Smooth muscle cell (in vitro differentiated cells): ENCODE measurements around the gene ZNF385C. TPM values are rescaled to one million over a fixed set of nuclear protein-coding genes. Genes with fewer than 3 reads are reported as not detected.

ENCODE experiments used
- DNase-seq: peaks from one replicate; lab custom pipeline; 2025; ENCODE audit not compliant: unreplicated experiment; lab: John Stamatoyannopoulos, UW
- H2AFZ ChIP-seq: fragments of 200-600 bp; sonication (generic); 2 replicates; pipeline ENCODE4 v1.6.0; 2016; ENCODE audit warnings: antibody characterized with exemption, low read depth, mild to moderate bottlenecking
- H3F3A ChIP-seq: fragments of 200-600 bp; sonication (generic); 2 replicates; pipeline ENCODE4 v1.6.0; 2017; ENCODE audit warnings: antibody characterized with exemption, low read depth
- H3K27ac ChIP-seq: fragments of 200-600 bp; sonication (generic); 2 replicates; pipeline ENCODE4 v1.5.1; 2016; ENCODE audit warnings: low read depth, mild to moderate bottlenecking
- H3K27me3 ChIP-seq: fragments of 200-600 bp; sonication (generic); 2 replicates; pipeline ENCODE4 v1.6.1; 2016; ENCODE audit warnings: low read depth, mild to moderate bottlenecking
- H3K36me3 ChIP-seq: fragments of 200-600 bp; sonication (generic); 2 replicates; pipeline ENCODE4 v1.5.1; 2016; ENCODE audit warnings: low read depth
- H3K4me1 ChIP-seq: fragments of 200-600 bp; sonication (generic); 2 replicates; pipeline ENCODE4 v1.5.1; 2016; ENCODE audit warnings: low read depth
- H3K4me2 ChIP-seq: fragments of 200-600 bp; sonication (generic); 2 replicates; pipeline ENCODE4 v1.6.0; 2016; ENCODE audit warnings: mild to moderate bottlenecking
- H3K4me3 ChIP-seq: fragments of 200-600 bp; sonication (generic); 2 replicates; pipeline ENCODE4 v1.5.1; 2016; ENCODE audit warnings: mild to moderate bottlenecking
- H3K79me2 ChIP-seq: fragments of 200-600 bp; sonication (generic); 2 replicates; pipeline ENCODE4 v1.6.0; 2016; ENCODE audit warnings: low read depth, mild to moderate bottlenecking
- H3K9ac ChIP-seq: fragments of 200-600 bp; sonication (generic); 2 replicates; pipeline ENCODE4 v1.6.0; 2016; ENCODE audit warnings: low read depth
- H3K9me3 ChIP-seq: fragments of 200-600 bp; sonication (generic); replicated peaks from 2 replicates; pipeline ENCODE4 v1.5.1; 2016; ENCODE audit warnings: low read depth
- H4K20me1 ChIP-seq: fragments of 200-600 bp; sonication (generic); 2 replicates; pipeline ENCODE4 v1.6.0; 2016; ENCODE audit warnings: low read depth
- CTCF ChIP-seq: fragments of 200-600 bp; sonication (generic); IDR thresholded peaks from 2 replicates; pipeline ENCODE4 v1.5.1; 2017; ENCODE audit warnings: borderline replicate concordance, mild to moderate bottlenecking, antibody characterized with exemption; ENCODE audit not compliant: insufficient read depth, poor library complexity, severe bottlenecking
- WGBS: methylation state at CpG from one replicate; pipeline ENCODE4 v1.1.7; 2016; ENCODE audit warnings: low lambda C conversion rate; 5-methylcytosine and 5-hydroxymethylcytosine counted together
- polyA plus RNA-seq: library from polyadenylated mRNA; unstranded; fragments of >200 nt; fragmentation: Nextera tagmentation; extraction: Ambion mirVana; gene quantifications from 2 replicates; pipeline ENCODE4 v1.2.1, GENCODE V29; 2016
- total RNA-seq: library from RNA; depleted of rRNA; stranded (reverse); fragments of >200 nt; gene quantifications from 2 replicates; pipeline ENCODE4 v1.2.3, GENCODE V29; 2014

ZNF385C gene
- total and polyA plus RNA-seq, 2 experiments from 2014 or later = 0.45 to 0.70 TPM

GRCh38 chr17:41986634-41987033, 111.6 kb downstream of the ZNF385C start:
- H3K4me1 ChIP-seq = no peaks in the 10 kb centered on the region
- no peak overlapping the region for H3K4me2 ChIP-seq
- H3K36me3 ChIP-seq = peaks cover 20% of the 10 kb centered on the region
- no peak for TF ChIP-seq CTCF
- H3K79me2 ChIP-seq = no peaks in the 10 kb centered on the region
- H4K20me1 ChIP-seq = peaks cover 4% of the 10 kb centered on the region
- WGBS = 92% methylated on average over 1 of the region's 1 CpG
- no peak for DNase-seq
- H3F3A ChIP-seq = peaks cover 9% of the 10 kb centered on the region
- H3K27me3 ChIP-seq = no peaks in the 10 kb centered on the region
- H3K9ac ChIP-seq = no peak overlapping the region
- no peak overlapping the region for H3K4me3 ChIP-seq
- no peak overlapping the region for H3K27ac ChIP-seq
- H3K9me3 ChIP-seq = no peaks in the 10 kb centered on the region
- H2AFZ ChIP-seq = no peak overlapping the region

GRCh38 chr17:41985919-41986318, 112.4 kb downstream of the ZNF385C start:
- Histone ChIP-seq H3K9me3 (no peaks in the 10 kb centered on the region), H3K4me1 (no peaks in the 10 kb centered on the region), H3K27ac (no peak overlapping the region), H3K27me3 (no peaks in the 10 kb centered on the region), H2AFZ (no peak overlapping the region), H3K79me2 (peaks cover 2% of the 10 kb centered on the region), H3K9ac (no peak overlapping the region), H3F3A (peaks cover 9% of the 10 kb centered on the region), H3K4me2 (no peak overlapping the region), H4K20me1 (peaks cover 2% of the 10 kb centered on the region), H3K4me3 (no peak overlapping the region), H3K36me3 (peaks cover 26% of the 10 kb centered on the region)
- no peak for DNase-seq
- no peak for TF ChIP-seq CTCF
- WGBS = 97% methylated on average over 8 of the region's 8 CpGs

- peaks cover 9% of the 10 kb centered on the region for H3F3A ChIP-seq
- no peak for DNase-seq
- no peak overlapping the region for H3K4me2 ChIP-seq
- WGBS = over 99% methylated on average over 8 of the region's 8 CpGs
- no peaks in the 10 kb centered on the region for H4K20me1 ChIP-seq
- H3K27me3 ChIP-seq = no peaks in the 10 kb centered on the region
- H3K9me3 ChIP-seq = no peaks in the 10 kb centered on the region
- TF ChIP-seq CTCF = no peak
- no peaks in the 10 kb centered on the region for H3K4me1 ChIP-seq
- H3K79me2 ChIP-seq = peaks cover 7% of the 10 kb centered on the region
- no peak overlapping the region for H3K27ac ChIP-seq
- no peak overlapping the region for H3K4me3 ChIP-seq
- peaks cover 32% of the 10 kb centered on the region for H3K36me3 ChIP-seq
- no peak overlapping the region for H3K9ac ChIP-seq
- no peak overlapping the region for H2AFZ ChIP-seq
Measured at GRCh38 chr17:41984454-41984853, 113.8 kb downstream of the ZNF385C start.

GRCh38 chr17:41982026-41982760, 116.1 kb downstream of the ZNF385C start:
- no peak for DNase-seq
- H3K27ac ChIP-seq = peak overlapping the region; percentile 53
- H3K4me2 ChIP-seq = no peak overlapping the region
- no peaks in the 10 kb centered on the region for H3K4me1 ChIP-seq
- no peak overlapping the region for H2AFZ ChIP-seq
- peaks cover 7% of the 10 kb centered on the region for H3K79me2 ChIP-seq
- peaks cover 21% of the 10 kb centered on the region for H3K36me3 ChIP-seq
- no peak overlapping the region for H3K9ac ChIP-seq
- H4K20me1 ChIP-seq = no peaks in the 10 kb centered on the region
- peaks cover 9% of the 10 kb centered on the region for H3F3A ChIP-seq
- H3K27me3 ChIP-seq = no peaks in the 10 kb centered on the region
- no peaks in the 10 kb centered on the region for H3K9me3 ChIP-seq
- TF ChIP-seq CTCF = no peak
- WGBS = 65% methylated on average over 14 of the region's 14 CpGs
- H3K4me3 ChIP-seq = no peak overlapping the region
